IgD-negative memory B cell (primary cell): ENCODE measurements around the gene TRAM1L1. TPM values are rescaled to one million over a fixed set of nuclear protein-coding genes. Genes with fewer than 3 reads are reported as not detected.

Experiments used
- H3K27ac Mint-ChIP-seq, 3 donors: one replicate each; pipeline ENCODE4 v1.8.0; 2020 to 2022; ENCODE audit warnings: mild to moderate bottlenecking in 3 of 3, mixed read lengths in 3 of 3, moderate library complexity in 1 of 3
- H3K27me3 Mint-ChIP-seq: one replicate; pipeline ENCODE4 v1.8.0; 2021; ENCODE audit warnings: mixed read lengths
- H3K36me3 Mint-ChIP-seq: one replicate; pipeline ENCODE4 v1.8.0; 2020; ENCODE audit warnings: mild to moderate bottlenecking, mixed read lengths
- H3K4me1 Mint-ChIP-seq, 3 donors: one replicate each; pipeline ENCODE4 v1.8.0; 2020 to 2022; ENCODE audit warnings: mixed read lengths in 3 of 3, mild to moderate bottlenecking in 1 of 3
- H3K4me3 Mint-ChIP-seq, 4 donors: one replicate each; pipeline ENCODE4 v1.8.0; 2020 to 2022; ENCODE audit warnings: mild to moderate bottlenecking in 4 of 4, mixed read lengths in 4 of 4, moderate library complexity in 3 of 4
- H3K9me3 Mint-ChIP-seq, 3 donors: one replicate each; pipeline ENCODE4 v1.8.0; 2020 to 2021; ENCODE audit warnings: mixed read lengths in 3 of 3, mild to moderate bottlenecking in 1 of 3
- polyA plus RNA-seq: library from polyadenylated mRNA; unstranded; fragments of 300-500 nt; fragmentation: Illumina TruSeq; gene quantifications from one replicate; pipeline ENCODE4 v1.2.3, GENCODE V29; 2021

Gene TRAM1L1
- not detected for polyA plus RNA-seq

- Mint-ChIP-seq H3K36me3 (no peaks in the 10 kb centered on the region), H3K4me3 (no peak within 1 kb of the TSS), H3K27ac (no peak within 1 kb of the TSS), H3K9me3 (no peaks in the 10 kb centered on the region), H3K4me1 (no peaks in the 10 kb centered on the region), H3K27me3 (no peaks in the 10 kb centered on the region)
Measured at GRCh38 chr4:117084866-117085701, at the start of gene TRAM1L1. TRAM1L1 (minus strand) TSS chr4:117085576; CDS start chr4:117085393, 183 bp downstream.

GRCh38 chr4:117134386-117134785 lies 49.0 kb upstream of the TRAM1L1 start:
- no peaks in the 10 kb centered on the region for H3K4me1 Mint-ChIP-seq
- no peak overlapping the region for H3K4me3 Mint-ChIP-seq
- H3K27me3 Mint-ChIP-seq, result no peaks in the 10 kb centered on the region
- H3K27ac Mint-ChIP-seq, result no peak overlapping the region
- peaks cover 0 to 8% (median 6%) of the 10 kb centered on the region in 3 donors for H3K9me3 Mint-ChIP-seq
- H3K36me3 Mint-ChIP-seq, result no peaks in the 10 kb centered on the region

GRCh38 chr4:117096886-117097285 lies 11.5 kb upstream of the TRAM1L1 start:
- Mint-ChIP-seq H3K4me3 (no peak overlapping the region), H3K27ac (no peak overlapping the region), H3K4me1 (no peaks in the 10 kb centered on the region), H3K9me3 (peaks cover 0 to 3% (median 0%) of the 10 kb centered on the region in 3 donors), H3K36me3 (no peaks in the 10 kb centered on the region), H3K27me3 (no peaks in the 10 kb centered on the region)

GRCh38 chr4:117096462-117096861 lies 11.1 kb upstream of the TRAM1L1 start:
- H3K27me3 Mint-ChIP-seq, result no peaks in the 10 kb centered on the region
- H3K4me3 Mint-ChIP-seq, result no peak overlapping the region
- no peaks in the 10 kb centered on the region for H3K36me3 Mint-ChIP-seq
- H3K9me3 Mint-ChIP-seq, result peaks cover 0 to 3% (median 0%) of the 10 kb centered on the region in 3 donors
- no peaks in the 10 kb centered on the region for H3K4me1 Mint-ChIP-seq
- no peak overlapping the region for H3K27ac Mint-ChIP-seq

GRCh38 chr4:117093571-117093970 lies 8.2 kb upstream of the TRAM1L1 start:
- no peaks in the 10 kb centered on the region for H3K36me3 Mint-ChIP-seq
- no peaks in the 10 kb centered on the region for H3K4me1 Mint-ChIP-seq
- H3K4me3 Mint-ChIP-seq, result no peak overlapping the region
- no peak overlapping the region for H3K27ac Mint-ChIP-seq
- peaks cover 0 to 3% (median 0%) of the 10 kb centered on the region in 3 donors for H3K9me3 Mint-ChIP-seq
- H3K27me3 Mint-ChIP-seq, result no peaks in the 10 kb centered on the region

GRCh38 chr4:117077760-117078159 lies 7.6 kb downstream of the TRAM1L1 start:
- H3K36me3 Mint-ChIP-seq, result no peaks in the 10 kb centered on the region
- no peaks in the 10 kb centered on the region for H3K27me3 Mint-ChIP-seq
- H3K27ac Mint-ChIP-seq, result no peak overlapping the region
- H3K4me1 Mint-ChIP-seq, result no peaks in the 10 kb centered on the region
- H3K9me3 Mint-ChIP-seq, result peaks cover 0 to 3% (median 0%) of the 10 kb centered on the region in 3 donors
- H3K4me3 Mint-ChIP-seq, result no peak overlapping the region

GRCh38 chr4:117068120-117068519 lies 17.3 kb downstream of the TRAM1L1 start:
- H3K27ac Mint-ChIP-seq, result no peak overlapping the region
- H3K27me3 Mint-ChIP-seq, result no peaks in the 10 kb centered on the region
- peaks cover 2% of the 10 kb centered on the region for H3K36me3 Mint-ChIP-seq
- H3K4me1 Mint-ChIP-seq, result no peaks in the 10 kb centered on the region
- no peak overlapping the region for H3K4me3 Mint-ChIP-seq
- H3K9me3 Mint-ChIP-seq, result peaks cover 0 to 3% (median 0%) of the 10 kb centered on the region in 3 donors

- Mint-ChIP-seq H3K9me3 (peaks cover 0 to 7% (median 3%) of the 10 kb centered on the region in 3 donors), H3K4me3 (no peak overlapping the region), H3K27me3 (no peaks in the 10 kb centered on the region)
Measured at GRCh38 chr4:117063961-117064696, 21.2 kb downstream of the TRAM1L1 start.

GRCh38 chr4:117042962-117043361 lies 42.4 kb downstream of the TRAM1L1 start:
- Mint-ChIP-seq H3K9me3 (peaks cover 0 to 16% (median 3%) of the 10 kb centered on the region in 3 donors), H3K27me3 (no peaks in the 10 kb centered on the region), H3K36me3 (no peaks in the 10 kb centered on the region), H3K4me1 (no peaks in the 10 kb centered on the region), H3K27ac (no peak overlapping the region), H3K4me3 (no peak overlapping the region)

More at GRCh38 chr4:117063961-117064696, 21.2 kb downstream of the TRAM1L1 start:
- Mint-ChIP-seq H3K4me1 (no peaks in the 10 kb centered on the region), H3K36me3 (peaks cover 2% of the 10 kb centered on the region), H3K27ac (no peak overlapping the region)
